ENCODE measurements around the gene ZNF660. TPM values are rescaled to one million over a fixed set of nuclear protein-coding genes. Genes with fewer than 3 reads are reported as not detected.
"Not testable (repeated sequence)": the region's sequence is repeated elsewhere in the genome, so short reads cannot be mapped to it uniquely, and the experiment has no call there.

Gene ZNF660
- total RNA-seq, 4 donors from 2014 or later = 0.55 to 2.2 (median 0.79) TPM; not detected in 1

DNA sequence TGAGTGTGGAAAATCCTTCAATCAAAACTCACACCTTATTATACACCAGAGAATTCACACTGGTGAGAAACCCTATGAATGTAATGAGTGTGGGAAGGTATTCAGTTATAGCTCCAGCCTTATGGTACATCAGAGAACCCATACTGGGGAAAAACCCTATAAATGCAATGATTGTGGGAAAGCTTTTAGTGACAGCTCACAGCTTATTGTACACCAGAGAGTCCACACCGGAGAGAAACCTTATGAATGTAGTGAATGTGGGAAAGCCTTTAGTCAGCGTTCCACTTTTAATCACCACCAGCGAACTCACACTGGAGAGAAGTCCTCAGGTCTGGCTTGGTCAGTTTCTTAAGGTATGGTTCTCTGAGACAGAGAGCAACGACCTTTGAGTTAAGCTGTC, 13.7 kb upstream of the ZNF660 start:
- Histone ChIP-seq H3K4me1 (no peaks in the 10 kb centered on the region), H3K27ac (no peak overlapping the region), H3K36me3 (peaks cover 0 to 38% (median 7%) of the 10 kb centered on the region in 4 donors), H3K9me3 (peaks cover 13 to 15% of the 10 kb centered on the region in 2 donors), H3K27me3 (no peaks in the 10 kb centered on the region), H3K4me3 (no peak overlapping the region)
- intact Hi-C loops (cut with DNase I; ENCODE audit: low total_unique reads) (no loop called here), in situ Hi-C loops (cut with MboI; ENCODE audit: low pct_ligation_motif_present in 1 of 4, low pct_unique_long_range_greater_than_20kb in 1 of 4, low sequenced_read_pairs in 3 of 4) (no loop called here)
- TF ChIP-seq POLR2A (IDR thresholded peaks at IDR 0.05) = no peak
- TF ChIP-seq, protein P1, sequence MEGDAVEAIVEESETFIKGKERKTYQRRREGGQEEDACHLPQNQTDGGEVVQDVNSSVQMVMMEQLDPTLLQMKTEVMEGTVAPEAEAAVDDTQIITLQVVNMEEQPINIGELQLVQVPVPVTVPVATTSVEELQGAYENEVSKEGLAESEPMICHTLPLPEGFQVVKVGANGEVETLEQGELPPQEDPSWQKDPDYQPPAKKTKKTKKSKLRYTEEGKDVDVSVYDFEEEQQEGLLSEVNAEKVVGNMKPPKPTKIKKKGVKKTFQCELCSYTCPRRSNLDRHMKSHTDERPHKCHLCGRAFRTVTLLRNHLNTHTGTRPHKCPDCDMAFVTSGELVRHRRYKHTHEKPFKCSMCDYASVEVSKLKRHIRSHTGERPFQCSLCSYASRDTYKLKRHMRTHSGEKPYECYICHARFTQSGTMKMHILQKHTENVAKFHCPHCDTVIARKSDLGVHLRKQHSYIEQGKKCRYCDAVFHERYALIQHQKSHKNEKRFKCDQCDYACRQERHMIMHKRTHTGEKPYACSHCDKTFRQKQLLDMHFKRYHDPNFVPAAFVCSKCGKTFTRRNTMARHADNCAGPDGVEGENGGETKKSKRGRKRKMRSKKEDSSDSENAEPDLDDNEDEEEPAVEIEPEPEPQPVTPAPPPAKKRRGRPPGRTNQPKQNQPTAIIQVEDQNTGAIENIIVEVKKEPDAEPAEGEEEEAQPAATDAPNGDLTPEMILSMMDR (IDR thresholded peaks at IDR 0.05) = no peak
- no peak for TF ChIP-seq POLR2AphosphoS5 (IDR thresholded peaks at IDR 0.05)
- no peak for DNase-seq
- WGBS, 2 donors (ENCODE audit: low coverage in 1 of 2) = 75 to 80% methylated on average over 2 to 4 of the region's 4 CpGs

DNA sequence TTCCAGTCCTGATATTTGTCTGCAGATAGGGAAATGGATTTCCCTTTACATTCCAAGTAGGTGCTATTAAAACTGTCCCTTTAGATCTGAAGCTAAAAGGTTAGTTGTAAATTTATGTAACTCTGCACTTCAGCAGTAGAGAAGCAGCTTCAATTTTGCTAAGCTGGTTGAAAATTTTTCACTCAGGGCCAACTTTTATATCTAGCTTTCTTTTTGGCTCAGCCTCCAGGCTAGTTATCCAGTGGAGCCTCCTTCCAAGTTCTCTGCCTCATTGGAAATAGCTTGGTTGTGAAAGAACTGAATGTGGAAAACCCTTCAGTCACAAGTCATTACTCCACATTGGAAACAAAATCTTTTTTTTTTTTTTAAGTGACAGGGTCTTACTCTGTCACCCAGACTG, 8.2 kb upstream of the ZNF660 start:
- Histone ChIP-seq H3K9me3 (no peaks in the 10 kb centered on the region), H3K4me1 (no peaks in the 10 kb centered on the region), H3K27ac (no peak overlapping the region), H3K27me3 (no peaks in the 10 kb centered on the region), H3K36me3 (no peaks in the 10 kb centered on the region), H3K4me3 (no peak overlapping the region)
- in situ Hi-C loops (cut with MboI; ENCODE audit: low pct_ligation_motif_present in 1 of 4, low pct_unique_long_range_greater_than_20kb in 1 of 4, low sequenced_read_pairs in 3 of 4) = no loop called here
- TF ChIP-seq, protein P1 (IDR thresholded peaks at IDR 0.05) = no peak
- TF ChIP-seq POLR2A (IDR thresholded peaks at IDR 0.05) = no peak
- no peak for TF ChIP-seq POLR2AphosphoS5 (IDR thresholded peaks at IDR 0.05)
- no peak for TF ChIP-seq EP300 (IDR thresholded peaks at IDR 0.05; ENCODE audit: low read depth)
- no peak for DNase-seq
- intact Hi-C loops (cut with DNase I; ENCODE audit: low total_unique reads) = no loop called here

DNA sequence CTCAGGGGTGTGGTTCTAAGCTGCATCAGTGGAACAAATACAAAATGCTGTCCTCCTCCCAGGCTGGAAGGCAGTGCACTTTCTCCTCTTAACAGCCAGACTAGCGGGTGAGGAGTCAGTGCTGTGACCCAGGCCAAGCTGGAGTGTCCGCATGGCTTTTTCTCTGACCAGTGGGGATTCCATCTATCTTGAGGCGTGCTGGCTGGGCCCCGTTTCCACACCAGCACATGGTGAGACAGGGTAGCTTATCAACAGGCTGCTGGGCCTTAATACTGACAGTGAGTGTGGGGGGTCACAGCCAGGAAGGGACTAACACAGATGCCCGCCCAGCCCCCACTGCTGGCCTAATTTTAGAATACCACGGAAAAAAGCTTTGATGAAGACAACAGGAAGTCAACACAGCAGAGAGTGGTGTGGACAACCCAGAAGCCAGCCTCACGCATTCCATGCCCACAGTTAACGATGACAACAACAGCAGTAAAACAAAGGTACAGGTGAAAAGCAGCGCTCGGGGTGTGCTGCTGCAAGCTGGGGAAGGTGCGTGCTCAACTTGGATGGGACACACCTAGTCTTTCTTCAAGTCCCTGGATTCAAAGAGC, 7.3 kb upstream of the ZNF660 start:
- in situ Hi-C loops (cut with MboI; ENCODE audit: low pct_ligation_motif_present in 1 of 4, low pct_unique_long_range_greater_than_20kb in 1 of 4, low sequenced_read_pairs in 3 of 4); DNase-seq; H3K4me1 ChIP-seq; H3K36me3 ChIP-seq; H3K27ac ChIP-seq; H3K27me3 ChIP-seq; H3K4me3 ChIP-seq; intact Hi-C loops (cut with DNase I; ENCODE audit: low total_unique reads); H3K9me3 ChIP-seq: not testable (repeated sequence)
- WGBS, 2 donors (ENCODE audit: low coverage in 1 of 2) = 79 to 100% methylated on average over 4 to 11 of the region's 11 CpGs

DNA sequence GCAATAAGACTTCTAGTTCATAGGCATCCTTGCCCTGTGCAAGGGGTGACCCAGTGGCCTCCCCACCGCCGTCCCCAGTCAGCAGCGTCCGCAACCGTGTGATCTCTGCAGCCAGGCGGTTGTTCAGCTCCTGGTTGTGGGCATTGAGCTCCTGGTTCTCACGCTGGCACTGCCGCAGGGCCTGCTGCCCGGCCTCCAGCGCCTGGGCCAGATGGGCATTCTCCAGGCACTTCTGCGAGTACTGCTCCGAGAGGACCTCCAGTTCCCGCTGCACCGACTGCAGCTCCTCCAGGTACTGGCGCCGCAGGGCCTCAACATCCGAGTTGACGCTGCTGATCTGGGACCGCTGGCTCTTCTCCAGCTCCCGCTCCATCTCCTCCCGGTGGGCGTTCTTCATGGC, 6.4 kb upstream of the ZNF660 start:
- not testable (repeated sequence) for H3K9me3 ChIP-seq

DNA sequence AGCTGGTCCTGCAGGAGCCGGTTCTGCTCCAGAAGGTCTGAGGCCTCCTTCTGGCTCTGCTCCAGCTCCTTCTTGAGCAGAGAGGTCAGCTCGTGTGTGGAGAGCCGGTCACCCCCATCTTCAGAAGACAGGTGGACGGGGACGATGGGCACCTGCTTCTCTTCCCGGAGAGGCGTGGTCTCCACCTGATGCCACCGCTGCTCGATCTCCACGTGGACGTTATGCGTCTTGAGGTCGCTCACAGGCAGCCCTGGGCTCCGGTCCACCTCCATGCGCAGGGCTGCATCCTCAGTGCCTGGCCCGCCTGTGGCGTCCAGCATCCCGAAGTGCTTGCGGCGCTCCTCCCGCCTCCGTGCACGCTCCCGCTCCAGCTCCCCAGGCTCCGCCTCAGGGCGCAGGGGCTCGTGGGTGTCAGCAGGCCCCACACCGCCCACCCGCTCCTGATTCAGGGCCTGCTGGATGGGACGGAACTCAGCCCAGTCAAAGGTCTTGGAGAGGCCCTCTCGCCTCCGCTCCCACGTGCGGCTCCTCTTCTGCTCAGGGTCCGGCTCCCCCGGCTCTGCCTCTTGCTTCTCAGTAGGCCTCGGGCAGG, 5.7 kb upstream of the ZNF660 start:
- H3K27me3 ChIP-seq; H3K4me3 ChIP-seq; in situ Hi-C loops (cut with MboI; ENCODE audit: low pct_ligation_motif_present in 1 of 4, low pct_unique_long_range_greater_than_20kb in 1 of 4, low sequenced_read_pairs in 3 of 4); H3K4me1 ChIP-seq; H3K9me3 ChIP-seq; intact Hi-C loops (cut with DNase I; ENCODE audit: low total_unique reads); DNase-seq; H3K27ac ChIP-seq; H3K36me3 ChIP-seq: not testable (repeated sequence)
- WGBS, 2 donors (ENCODE audit: low coverage in 1 of 2) = 96% methylated on average over 34 of the region's 37 CpGs; no CpG with 5 or more reads in 1 of the 2 donors

More for the DNA sequence above, 6.4 kb upstream of the ZNF660 start:
- WGBS, 2 donors (ENCODE audit: low coverage in 1 of 2) = 97% methylated on average over 22 of the region's 22 CpGs; no CpG with 5 or more reads in 1 of the 2 donors
- H3K36me3 ChIP-seq; H3K27me3 ChIP-seq; in situ Hi-C loops (cut with MboI; ENCODE audit: low pct_ligation_motif_present in 1 of 4, low pct_unique_long_range_greater_than_20kb in 1 of 4, low sequenced_read_pairs in 3 of 4); H3K4me1 ChIP-seq; H3K4me3 ChIP-seq; DNase-seq; H3K27ac ChIP-seq; intact Hi-C loops (cut with DNase I; ENCODE audit: low total_unique reads): not testable (repeated sequence)

DNA sequence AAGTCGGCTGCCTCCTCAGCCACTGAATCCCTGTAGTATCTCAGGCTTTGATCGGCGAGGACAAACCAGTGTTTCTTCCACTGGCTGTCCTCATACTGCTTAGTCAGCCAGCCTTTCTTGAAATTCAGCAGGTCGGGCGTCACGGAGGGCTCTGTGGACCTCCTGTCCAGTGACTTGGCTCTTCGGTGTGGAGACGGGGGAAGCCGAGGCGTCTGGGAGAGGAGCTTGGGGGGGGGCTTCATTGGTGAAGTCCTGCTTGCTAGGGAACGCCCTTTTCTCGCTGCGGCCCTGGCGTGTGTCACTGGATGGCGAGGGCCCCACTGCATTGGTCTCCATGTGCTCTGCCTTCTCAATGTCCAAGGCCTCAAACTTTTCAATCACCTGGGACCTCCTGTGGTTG, 5.0 kb upstream of the ZNF660 start:
- 98 to 100% methylated on average over 2 to 14 of the region's 15 CpGs for WGBS, 2 donors (ENCODE audit: low coverage in 1 of 2)
- in situ Hi-C loops (cut with MboI; ENCODE audit: low pct_ligation_motif_present in 1 of 4, low pct_unique_long_range_greater_than_20kb in 1 of 4, low sequenced_read_pairs in 3 of 4); intact Hi-C loops (cut with DNase I; ENCODE audit: low total_unique reads): not testable (repeated sequence)

DNA sequence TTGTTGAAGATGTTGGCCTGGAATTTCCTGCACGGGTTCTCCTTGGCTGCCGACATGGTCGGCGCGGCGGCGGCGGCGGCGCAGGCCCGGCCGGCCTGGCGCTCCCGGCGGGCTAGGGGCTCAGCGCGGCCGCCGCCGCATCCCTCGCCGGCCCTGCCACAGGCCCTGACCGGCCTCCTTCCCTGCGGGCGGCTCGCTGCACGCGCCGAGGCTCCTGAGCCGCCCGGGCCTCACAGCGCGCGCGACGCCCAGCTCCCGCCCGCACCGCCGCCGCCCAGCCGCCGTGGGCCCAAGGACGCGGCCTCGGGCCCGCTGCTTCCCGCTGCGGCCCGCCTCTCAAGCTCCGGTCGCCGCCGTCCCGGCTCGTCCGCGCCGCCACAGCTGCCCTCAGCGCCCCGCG, 3.8 kb upstream of the ZNF660 start:
- peaks cover 0 to 12% (median 4%) of the 10 kb centered on the region in 4 donors for H3K4me1 ChIP-seq
- in situ Hi-C loops (cut with MboI; ENCODE audit: low pct_ligation_motif_present in 1 of 4, low pct_unique_long_range_greater_than_20kb in 1 of 4, low sequenced_read_pairs in 3 of 4); H3K9me3 ChIP-seq; H3K4me3 ChIP-seq; DNase-seq; H3K27ac ChIP-seq; H3K27me3 ChIP-seq; H3K36me3 ChIP-seq; intact Hi-C loops (cut with DNase I; ENCODE audit: low total_unique reads): not testable (repeated sequence)
- 74% methylated on average over 58 of the region's 62 CpGs; no CpG with 5 or more reads in 1 of the 2 donors for WGBS, 2 donors (ENCODE audit: low coverage in 1 of 2)

More for the DNA sequence above, 5.0 kb upstream of the ZNF660 start:
- H3K36me3 ChIP-seq, H3K27ac ChIP-seq, H3K4me1 ChIP-seq, H3K27me3 ChIP-seq, DNase-seq, H3K4me3 ChIP-seq, H3K9me3 ChIP-seq: not testable (repeated sequence)
